HL-60 (cell line): Measurements from ENCODE around the gene TMEM44.

Source experiments
- CTCF ChIP-seq: IDR thresholded peaks from one replicate; pipeline ENCODE4 v1.5.1; 2011; ENCODE audit warnings: low read length, control low read depth, inconsistent platforms; ENCODE audit not compliant: insufficient read depth
- GABPA ChIP-seq: IDR thresholded peaks from 2 replicates; pipeline ENCODE4 v1.6.1; 2012; ENCODE audit warnings: low read depth
- POLR2AphosphoS5 ChIP-seq: IDR thresholded peaks from 2 replicates; pipeline ENCODE4 v1.6.1; 2012; ENCODE audit warnings: low read depth
- REST ChIP-seq: IDR thresholded peaks from 2 replicates; pipeline ENCODE4 v1.6.1; 2012; ENCODE audit warnings: low read depth; ENCODE audit not compliant: insufficient replicate concordance

- no peak for TF ChIP-seq CTCF
- TF ChIP-seq POLR2AphosphoS5: no peak
- TF ChIP-seq GABPA: no peak
- TF ChIP-seq REST: no peak
Observed at GRCh38 chr3:194624956-194625355, 8.3 kb downstream of the TMEM44 start.
